NCI-H128 (cell line): Measurements from ENCODE around the gene CDH11.

Source experiments
- DNase-seq: peaks from one replicate; lab custom pipeline; 2025; ENCODE audit not compliant: unreplicated experiment; lab: John Stamatoyannopoulos, UW

Gene CDH11

GRCh38 chr16:65038100-65038499 is 83.8 kb downstream of the CDH11 start:
- no peak for DNase-seq

- no peak for DNase-seq
Observed at GRCh38 chr16:65037556-65037955, 84.3 kb downstream of the CDH11 start.

- no peak for DNase-seq
Observed at GRCh38 chr16:65034915-65035314, 86.9 kb downstream of the CDH11 start.

- DNase-seq: no peak
Observed at GRCh38 chr16:65032387-65032786, 89.5 kb downstream of the CDH11 start.

- DNase-seq: no peak
Observed at GRCh38 chr16:65024767-65025178, 97.1 kb downstream of the CDH11 start.

GRCh38 chr16:65023802-65024201 is 98.1 kb downstream of the CDH11 start:
- DNase-seq: no peak

GRCh38 chr16:65021852-65022595 is 99.8 kb downstream of the CDH11 start:
- no peak for DNase-seq

- no peak for DNase-seq
Observed at GRCh38 chr16:65016754-65017153, 105.1 kb downstream of the CDH11 start.

- DNase-seq: no peak
Observed at GRCh38 chr16:65015599-65015998, 106.3 kb downstream of the CDH11 start.

- DNase-seq: no peak
Observed at GRCh38 chr16:65012357-65012756, 109.5 kb downstream of the CDH11 start.

- DNase-seq: no peak
Observed at GRCh38 chr16:65010125-65010524, 111.7 kb downstream of the CDH11 start.

GRCh38 chr16:65005696-65006095 is 116.2 kb downstream of the CDH11 start:
- DNase-seq: no peak

GRCh38 chr16:65004570-65004969 is 117.3 kb downstream of the CDH11 start:
- no peak for DNase-seq

- DNase-seq: no peak
Observed at GRCh38 chr16:65003621-65004020, 118.2 kb downstream of the CDH11 start.

- DNase-seq: no peak
Observed at GRCh38 chr16:65002265-65002664, 119.6 kb downstream of the CDH11 start.

- DNase-seq: no peak
Observed at GRCh38 chr16:65000654-65001053, 121.2 kb downstream of the CDH11 start.

GRCh38 chr16:64997751-64998150 is 124.1 kb downstream of the CDH11 start:
- no peak for DNase-seq

GRCh38 chr16:64997121-64997520 is 124.7 kb downstream of the CDH11 start:
- DNase-seq: no peak

GRCh38 chr16:64996641-64997040 is 125.2 kb downstream of the CDH11 start:
- no peak for DNase-seq

GRCh38 chr16:64993464-64993863 is 128.4 kb downstream of the CDH11 start:
- DNase-seq: no peak

GRCh38 chr16:64991001-64991400 is 130.9 kb downstream of the CDH11 start:
- DNase-seq: no peak

GRCh38 chr16:64990101-64990500 is 131.8 kb downstream of the CDH11 start:
- no peak for DNase-seq

GRCh38 chr16:64989050-64989449 is 132.8 kb downstream of the CDH11 start:
- no peak for DNase-seq
